HepG2 (cell line): ENCODE measurements around the gene KCTD4. TPM values are rescaled to one million over a fixed set of nuclear protein-coding genes. Genes with fewer than 3 reads are reported as not detected.

Experiments
- ATAC-seq: fragments of 200-7000 bp; cut with Tn5 transposase; 3 replicates; pipeline ENCODE4 v1.9.1; 2020; ENCODE audit warnings: mild to moderate bottlenecking, moderate library complexity
- BruUV-seq: library from RNA; stranded (reverse); fragments of 400-500 nt; replicated peaks from 2 replicates; lab custom pipeline; 2021; lab: Mats Ljungman, UMichigan
- CTCF ChIA-PET: fragments of 300-600 bp; formaldehyde crosslinking; extraction: SDS; loops from one replicate; lab custom pipeline; 2021; ENCODE audit warnings: low total read pairs, inconsistent platforms, low intra/inter-chr PET ratio; lab: Yijun Ruan, JAX
- POLR2A ChIA-PET: fragments of 350-600 bp; sonication (Branson Sonifier 250); formaldehyde crosslinking; loops from one replicate; lab custom pipeline; 2020; ENCODE audit warnings: antibody characterized with exemption, inconsistent platforms; lab: Yijun Ruan, JAX
- DNase-seq: peaks from one replicate; pipeline ENCODE4 v3.0.0-alpha.2; 2015; ENCODE audit warnings: low spot score
- FAIRE-seq: peaks from 3 replicates; lab custom pipeline; 2011; peaks lifted over from hg19 to GRCh38; lab: Jason Lieb, UNC
- H2AFZ ChIP-seq: one replicate; pipeline ENCODE4 v1.6.1; 2011; ENCODE audit warnings: low read length, inconsistent platforms
- H3K27ac ChIP-seq: fragments of 300-600 bp; 3 replicates; pipeline ENCODE4 v1.8.0; 2011; ENCODE audit warnings: mixed run types, mild to moderate bottlenecking, mixed read lengths, low read length, inconsistent platforms; ENCODE audit not compliant: insufficient read depth; ENCODE audit errors: extremely low read length
- H3K27me3 ChIP-seq, 2 experiments: fragments of 200-600 bp in 1 of 2; 2 replicates in 1 of 2; 3 replicates in 1 of 2; pipeline versions ENCODE4 v1.6.0 to v1.8.0; 2011; ENCODE audit warnings: low read length in 2 of 2, mild to moderate bottlenecking in 2 of 2, moderate library complexity in 2 of 2, inconsistent platforms in 1 of 2; ENCODE audit not compliant: insufficient read depth in 2 of 2, control insufficient read depth in 1 of 2
- H3K36me3 ChIP-seq, 2 experiments: fragments of 200-600 bp in 1 of 2; replicated peaks in 1 of 2; 2 replicates in 1 of 2; 3 replicates in 1 of 2; pipeline versions ENCODE4 v1.5.1 to v1.8.0; 2011; ENCODE audit warnings: low read length in 2 of 2, inconsistent platforms in 1 of 2; ENCODE audit not compliant: insufficient read depth in 2 of 2, control insufficient read depth in 1 of 2
- H3K4me1 ChIP-seq: 2 replicates; pipeline ENCODE4 v1.5.1; 2012; ENCODE audit warnings: low read length, inconsistent platforms; ENCODE audit not compliant: insufficient read depth
- H3K4me2 ChIP-seq: 2 replicates; pipeline ENCODE4 v1.6.0; 2011; ENCODE audit warnings: low read depth, low read length, inconsistent platforms
- H3K4me3 ChIP-seq, 3 experiments: fragments of 200-600 bp in 1 of 3; sonication (generic), shearing (Covaris generic) in 1 of 3; replicated peaks in 1 of 3; 2 replicates each; pipeline ENCODE4 v1.5.1; 2011 to 2016; ENCODE audit warnings: low read length in 3 of 3, inconsistent platforms in 2 of 3, low read depth in 2 of 3, mild to moderate bottlenecking in 2 of 3, control low read depth in 1 of 3, mixed read lengths in 1 of 3; ENCODE audit not compliant: insufficient read depth in 1 of 3
- H3K79me2 ChIP-seq: one replicate; pipeline ENCODE4 v1.6.1; 2011; ENCODE audit warnings: low read length, inconsistent platforms; ENCODE audit not compliant: insufficient read depth
- H3K9ac ChIP-seq: 2 replicates; pipeline ENCODE4 v1.6.0; 2011; ENCODE audit warnings: mild to moderate bottlenecking, low read depth, low read length, inconsistent platforms; ENCODE audit not compliant: insufficient read depth
- H3K9me3 ChIP-seq: 2 replicates; pipeline ENCODE4 v1.5.1; 2012; ENCODE audit warnings: mild to moderate bottlenecking, low read length
- H4K20me1 ChIP-seq: 2 replicates; pipeline ENCODE4 v1.6.0; 2011; ENCODE audit warnings: inconsistent platforms, mild to moderate bottlenecking, low read length, moderate library complexity; ENCODE audit not compliant: insufficient read depth
- DBP ChIP-seq: sonication (generic); formaldehyde crosslinking; IDR thresholded peaks from 2 replicates; pipeline ENCODE4 v1.4.0; 2020; ENCODE audit warnings: missing genetic modification reagents; ENCODE audit errors: not compliant biosample characterization
- ELK4 ChIP-seq: sonication (generic); formaldehyde crosslinking; IDR thresholded peaks from 2 replicates; pipeline ENCODE4 v1.9.0; 2021; ENCODE audit warnings: missing genetic modification reagents, borderline replicate concordance
- FOXK2 ChIP-seq: fragments of 450-650 bp; IDR thresholded peaks from 2 replicates; pipeline ENCODE4 v1.6.1; 2016
- FOXO1 ChIP-seq: sonication (generic); formaldehyde crosslinking; IDR thresholded peaks from 2 replicates; pipeline ENCODE4 v1.4.0; 2020; ENCODE audit warnings: missing genetic modification reagents
- HIVEP1 ChIP-seq: sonication (generic); formaldehyde crosslinking; IDR thresholded peaks from 2 replicates; pipeline ENCODE4 v1.4.0; 2020; ENCODE audit warnings: mild to moderate bottlenecking, missing genetic modification reagents
- KLF15 ChIP-seq: sonication (generic); formaldehyde crosslinking; IDR thresholded peaks from 2 replicates; pipeline ENCODE4 v1.8.1; 2023; ENCODE audit warnings: borderline replicate concordance, mild to moderate bottlenecking, inconsistent platforms, missing genetic modification reagents, mixed read lengths
- RFX3 ChIP-seq: IDR thresholded peaks from 2 replicates; pipeline ENCODE4 v1.6.1; 2016; ENCODE audit warnings: missing biosample characterization, missing genetic modification reagents
- RNF2 ChIP-seq: fragments of 450-650 bp; conservative IDR thresholded peaks from 2 replicates; pipeline ENCODE4 v1.6.1; 2016; ENCODE audit warnings: low read depth
- ZMYM3 ChIP-seq: sonication (generic); formaldehyde crosslinking; IDR thresholded peaks from 2 replicates; pipeline ENCODE4 v1.5.1; 2020; ENCODE audit warnings: mild to moderate bottlenecking, missing genetic modification reagents
- ZNF382 ChIP-seq: sonication (generic); formaldehyde crosslinking; IDR thresholded peaks from 2 replicates; pipeline ENCODE4 v1.5.0; 2020; ENCODE audit warnings: missing genetic modification reagents, mild to moderate bottlenecking, borderline replicate concordance
- ZNF496 ChIP-seq: sonication (generic); formaldehyde crosslinking; IDR thresholded peaks from 2 replicates; pipeline ENCODE4 v1.8.1; 2023; ENCODE audit warnings: mild to moderate bottlenecking, moderate library complexity, missing genetic modification reagents; ENCODE audit not compliant: insufficient replicate concordance
- ZNF580 ChIP-seq: IDR thresholded peaks from 2 replicates; pipeline ENCODE4 v1.6.1; 2016; ENCODE audit warnings: low read depth, borderline replicate concordance
- ZNF891 ChIP-seq: sonication (generic); formaldehyde crosslinking; IDR thresholded peaks from 2 replicates; pipeline ENCODE4 v1.5.0; 2020; ENCODE audit warnings: mild to moderate bottlenecking, missing genetic modification reagents
- whole genome bisulfite sequencing: methylation state at CpG from one replicate; pipeline ENCODE4 v1.1.6; 2017; ENCODE audit warnings: low lambda C conversion rate; 5-methylcytosine and 5-hydroxymethylcytosine counted together
- in situ Hi-C: cut with HindIII; loops from 2 replicates; pipeline ENCODE4 v1.10.0; 2017; ENCODE audit warnings: low pct_unique_long_range_greater_than_20kb; ENCODE audit not compliant: extremely low pct_ligation_motif_present
- intact Hi-C: fragments of 100-400 bp; cut with micrococcal nuclease; formaldehyde crosslinking; loops from one replicate; pipeline ENCODE4 v1.10.0; 2022; ENCODE audit not compliant: unreplicated experiment
- polyA plus RNA-seq, 8 experiments: library from polyadenylated mRNA; depleted of rRNA in 3 of 8; stranded (reverse) in 7 of 8; unstranded in 1 of 8; fragments of >200 nt; fragmentation: Illumina TruSeq in 4 of 8; extraction: Trizol in 4 of 8; gene quantifications; 2 replicates each; pipeline versions ENCODE4 v1.2.1 to v1.2.3, GENCODE V29; 2011 to 2016; ENCODE audit warnings: low read depth in 4 of 8, missing spikeins in 1 of 8, mixed read lengths in 1 of 8; ENCODE audit not compliant: insufficient read depth in 1 of 8
- total RNA-seq, 5 experiments: library from RNA; depleted of rRNA; stranded (reverse); fragments of >200 nt; fragmentation: Illumina TruSeq; extraction: Trizol; gene quantifications; 2 replicates each; pipeline ENCODE4 v1.2.3, GENCODE V29; 2016; ENCODE audit warnings: low read depth in 1 of 5

KCTD4 gene
- total and polyA plus RNA-seq, 2 of the 13 experiments (the other 11 are each of a cell fraction or from before 2014, with no cell fraction given): not detected

- intact Hi-C loops: no loop called here
- in situ Hi-C loops: no loop called here
- FAIRE-seq (no peak), DNase-seq (no peak), ATAC-seq (no peak)
- Histone ChIP-seq H3K9ac (no peak overlapping the region), H2AFZ (no peak overlapping the region), H3K9me3 (no peaks in the 10 kb centered on the region), H3K27ac (no peak overlapping the region), H3K4me2 (no peak overlapping the region), H3K4me1 (peaks cover 7% of the 10 kb centered on the region; the same call in 1 of the 2 replicates), H3K27me3 (no peaks in the 10 kb centered on the region), H4K20me1 (no peaks in the 10 kb centered on the region), H3K36me3 (no peaks in the 10 kb centered on the region; a peak in 1 of 5 replicates), H3K4me3 (no peak overlapping the region), H3K79me2 (no peaks in the 10 kb centered on the region)
- TF ChIP-seq FOXK2 (no peak), RFX3 (CRISPR knock-in tag) (no peak), HIVEP1 (CRISPR knock-in tag) (no peak), DBP (CRISPR knock-in tag) (no peak), ZNF382 (CRISPR knock-in tag) (no peak), RNF2 (no peak), ZNF891 (CRISPR knock-in tag) (no peak), FOXO1 (CRISPR knock-in tag) (no peak), ZNF580 (CRISPR knock-in tag) (no peak), KLF15 (CRISPR knock-in tag) (no peak), ELK4 (CRISPR knock-in tag) (no peak), ZNF496 (CRISPR knock-in tag) (no peak), ZMYM3 (CRISPR knock-in tag) (no peak)
- POLR2A ChIA-PET: no interaction called here
- CTCF ChIA-PET: no interaction called here
- BruUV-seq: no TSS peak
- 97% methylated on average over 4 of the region's 4 CpGs for WGBS
Measured at GRCh38 chr13:45238945-45239795, 38.3 kb upstream of the KCTD4 start.
